Measurements from ENCODE around the gene ABHD12. TPM values are rescaled to one million over a fixed set of nuclear protein-coding genes. Genes with fewer than 3 reads are reported as not detected.

Gene ABHD12
- total and polyA plus RNA-seq, 10 of the 15 experiments (the other 5 are each of a cell fraction or from before 2014, with no cell fraction given) = 1.5 to 61.8 (median 26.7) TPM

GRCh38 chr20:25310268-25310920 lies 80.2 kb downstream of the ABHD12 start (continued):
- TF ChIP-seq CUX1 (IDR thresholded peaks at IDR 0.05; ENCODE audit: insufficient replicate concordance, low read depth, low read length) (no peak), BCL11A (IDR thresholded peaks at IDR 0.05; ENCODE audit: low read depth, low read length) (peak; percentile 57; the same call in 1 of the 2 replicates), FOXK2 (IDR thresholded peaks at IDR 0.05) (0 out of 2 replicates have a peak, but pooled peaks have one; percentile 13), TARDBP (IDR thresholded peaks at IDR 0.05; ENCODE audit: borderline replicate concordance) (no peak), NR2F1 (conservative IDR thresholded peaks at IDR 0.05) (peak; percentile 99), POLR2A (IDR thresholded peaks at IDR 0.05; ENCODE audit: low read depth, low read length) (peak; percentile 40; the same call in 1 of the 2 replicates), SMARCA5 (IDR thresholded peaks at IDR 0.05) (peak; percentile 42; the same call in 1 of the 2 replicates), EED (IDR thresholded peaks at IDR 0.05; ENCODE audit: low read depth) (peak; percentile 82; the same call in 1 of the 2 replicates), MLLT1 (IDR thresholded peaks at IDR 0.05) (peak; percentile 81), KDM1A (IDR thresholded peaks at IDR 0.05; ENCODE audit: borderline replicate concordance) (no peak), ASH2L (IDR thresholded peaks at IDR 0.05; ENCODE audit: borderline replicate concordance, low read depth) (no peak), MEF2B (IDR thresholded peaks at IDR 0.05; ENCODE audit: partially characterized antibody, poor library complexity, severe bottlenecking) (peak; percentile 16), RCOR1 (conservative IDR thresholded peaks at IDR 0.05; ENCODE audit: low read depth, low read length) (no peak), HDGF (IDR thresholded peaks at IDR 0.05) (peak; percentile 99), ATF7 (IDR thresholded peaks at IDR 0.05; ENCODE audit: low read depth) (peak; percentile 70), RBBP5 (conservative IDR thresholded peaks at IDR 0.05) (no peak)
- TF ChIP-seq, protein P1, sequence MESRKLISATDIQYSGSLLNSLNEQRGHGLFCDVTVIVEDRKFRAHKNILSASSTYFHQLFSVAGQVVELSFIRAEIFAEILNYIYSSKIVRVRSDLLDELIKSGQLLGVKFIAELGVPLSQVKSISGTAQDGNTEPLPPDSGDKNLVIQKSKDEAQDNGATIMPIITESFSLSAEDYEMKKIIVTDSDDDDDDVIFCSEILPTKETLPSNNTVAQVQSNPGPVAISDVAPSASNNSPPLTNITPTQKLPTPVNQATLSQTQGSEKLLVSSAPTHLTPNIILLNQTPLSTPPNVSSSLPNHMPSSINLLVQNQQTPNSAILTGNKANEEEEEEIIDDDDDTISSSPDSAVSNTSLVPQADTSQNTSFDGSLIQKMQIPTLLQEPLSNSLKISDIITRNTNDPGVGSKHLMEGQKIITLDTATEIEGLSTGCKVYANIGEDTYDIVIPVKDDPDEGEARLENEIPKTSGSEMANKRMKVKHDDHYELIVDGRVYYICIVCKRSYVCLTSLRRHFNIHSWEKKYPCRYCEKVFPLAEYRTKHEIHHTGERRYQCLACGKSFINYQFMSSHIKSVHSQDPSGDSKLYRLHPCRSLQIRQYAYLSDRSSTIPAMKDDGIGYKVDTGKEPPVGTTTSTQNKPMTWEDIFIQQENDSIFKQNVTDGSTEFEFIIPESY (IDR thresholded peaks at IDR 0.05) = no peak
- TF ChIP-seq, protein P2, sequence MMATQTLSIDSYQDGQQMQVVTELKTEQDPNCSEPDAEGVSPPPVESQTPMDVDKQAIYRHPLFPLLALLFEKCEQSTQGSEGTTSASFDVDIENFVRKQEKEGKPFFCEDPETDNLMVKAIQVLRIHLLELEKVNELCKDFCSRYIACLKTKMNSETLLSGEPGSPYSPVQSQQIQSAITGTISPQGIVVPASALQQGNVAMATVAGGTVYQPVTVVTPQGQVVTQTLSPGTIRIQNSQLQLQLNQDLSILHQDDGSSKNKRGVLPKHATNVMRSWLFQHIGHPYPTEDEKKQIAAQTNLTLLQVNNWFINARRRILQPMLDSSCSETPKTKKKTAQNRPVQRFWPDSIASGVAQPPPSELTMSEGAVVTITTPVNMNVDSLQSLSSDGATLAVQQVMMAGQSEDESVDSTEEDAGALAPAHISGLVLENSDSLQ (IDR thresholded peaks at IDR 0.05) = peak; percentile 64
- TF ChIP-seq, protein P3, sequence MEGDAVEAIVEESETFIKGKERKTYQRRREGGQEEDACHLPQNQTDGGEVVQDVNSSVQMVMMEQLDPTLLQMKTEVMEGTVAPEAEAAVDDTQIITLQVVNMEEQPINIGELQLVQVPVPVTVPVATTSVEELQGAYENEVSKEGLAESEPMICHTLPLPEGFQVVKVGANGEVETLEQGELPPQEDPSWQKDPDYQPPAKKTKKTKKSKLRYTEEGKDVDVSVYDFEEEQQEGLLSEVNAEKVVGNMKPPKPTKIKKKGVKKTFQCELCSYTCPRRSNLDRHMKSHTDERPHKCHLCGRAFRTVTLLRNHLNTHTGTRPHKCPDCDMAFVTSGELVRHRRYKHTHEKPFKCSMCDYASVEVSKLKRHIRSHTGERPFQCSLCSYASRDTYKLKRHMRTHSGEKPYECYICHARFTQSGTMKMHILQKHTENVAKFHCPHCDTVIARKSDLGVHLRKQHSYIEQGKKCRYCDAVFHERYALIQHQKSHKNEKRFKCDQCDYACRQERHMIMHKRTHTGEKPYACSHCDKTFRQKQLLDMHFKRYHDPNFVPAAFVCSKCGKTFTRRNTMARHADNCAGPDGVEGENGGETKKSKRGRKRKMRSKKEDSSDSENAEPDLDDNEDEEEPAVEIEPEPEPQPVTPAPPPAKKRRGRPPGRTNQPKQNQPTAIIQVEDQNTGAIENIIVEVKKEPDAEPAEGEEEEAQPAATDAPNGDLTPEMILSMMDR (IDR thresholded peaks at IDR 0.05 in 2 of 3, conservative IDR thresholded peaks at IDR 0.05 in 1 of 3; ENCODE audit: control insufficient read depth in 2 of 3, extremely low read depth in 1 of 3, insufficient read depth in 1 of 3, low read depth in 3 of 3, low read length in 3 of 3) = peak; percentile 75 to 96 (median 84)
